Measurements from ENCODE around the gene UBE2G2. TPM values are rescaled to one million over a fixed set of nuclear protein-coding genes. Genes with fewer than 3 reads are reported as not detected.

Gene UBE2G2
- total and polyA plus RNA-seq, 7 donors: 39.0 to 93.8 (median 72.8) TPM

DNA sequence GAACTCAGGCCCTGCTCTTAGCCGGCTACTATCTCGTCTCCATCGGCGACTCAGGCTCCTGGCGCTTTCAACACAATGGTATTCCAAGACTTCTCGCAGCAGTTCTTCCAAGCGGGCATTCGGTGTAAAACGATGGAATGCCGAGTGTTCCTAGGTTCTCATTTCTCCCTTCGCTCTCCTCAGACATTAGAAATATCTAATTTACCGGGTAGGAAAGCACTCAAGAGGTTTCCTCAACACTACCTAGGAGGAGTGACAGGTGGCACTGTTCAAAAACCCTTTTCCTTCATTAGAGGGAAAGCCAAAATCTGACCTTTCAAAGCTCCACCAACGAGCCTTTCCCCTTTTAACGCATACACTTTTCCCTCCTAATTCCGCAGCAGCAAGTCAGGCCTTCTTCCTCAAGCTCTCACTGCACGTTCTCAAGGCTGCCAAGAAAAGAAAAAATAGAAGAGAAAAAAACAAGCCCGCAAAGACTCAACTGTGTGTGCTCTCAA is 601 bp downstream of the UBE2G2 start:
- peak; percentile 41 to 66 (median 61) for ATAC-seq
- intact Hi-C loops (cut with DNase I): loop anchor here (2.0 to 5.0 kb wide), 3 partner anchors 71 to 131 kb away; partner anchors contain the start of gene PTTG1IP (in 1 of the 2)

DNA sequence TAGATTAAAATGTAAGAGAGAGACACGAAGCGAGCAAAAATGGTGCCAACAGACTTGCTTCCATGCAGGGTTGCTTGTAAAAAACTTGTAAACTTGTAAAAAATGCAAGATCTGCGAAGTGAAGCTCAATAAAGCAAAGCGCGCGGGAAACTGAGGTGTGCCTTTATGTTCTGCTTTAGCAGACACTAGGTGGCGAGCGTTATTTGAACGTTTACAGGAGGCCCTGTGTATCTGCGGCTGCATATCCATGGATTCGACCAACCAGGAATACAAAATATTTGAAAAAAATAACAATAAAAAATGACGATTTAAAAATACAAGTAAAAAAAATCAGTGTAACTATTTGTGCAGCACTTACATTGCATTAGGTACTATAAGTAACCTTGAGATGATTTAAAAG is 1.5 kb downstream of the UBE2G2 start:
- H3K36me3 ChIP-seq (ENCODE audit: insufficient read depth in 1 of 2, low read depth in 1 of 2): peaks cover 3 to 45% of the 10 kb centered on the region in 2 donors
- H3K4me1 ChIP-seq: peaks cover 31% of the 10 kb centered on the region
- WGBS, 3 donors: 50 to 58% (median 52%) methylated on average over 12 of the region's 12 CpGs
- intact Hi-C loops (cut with DNase I): loop anchor here (2.0 to 5.0 kb wide), 3 partner anchors 72 to 132 kb away; partner anchors contain the start of gene PTTG1IP (in 1 of the 2)
- DNase-seq (no peak), ATAC-seq (no peak)
- H3K27me3 ChIP-seq (ENCODE audit: insufficient read depth in 3 of 3, low read length in 2 of 3): no peaks in the 10 kb centered on the region
- TF ChIP-seq, protein P1, sequence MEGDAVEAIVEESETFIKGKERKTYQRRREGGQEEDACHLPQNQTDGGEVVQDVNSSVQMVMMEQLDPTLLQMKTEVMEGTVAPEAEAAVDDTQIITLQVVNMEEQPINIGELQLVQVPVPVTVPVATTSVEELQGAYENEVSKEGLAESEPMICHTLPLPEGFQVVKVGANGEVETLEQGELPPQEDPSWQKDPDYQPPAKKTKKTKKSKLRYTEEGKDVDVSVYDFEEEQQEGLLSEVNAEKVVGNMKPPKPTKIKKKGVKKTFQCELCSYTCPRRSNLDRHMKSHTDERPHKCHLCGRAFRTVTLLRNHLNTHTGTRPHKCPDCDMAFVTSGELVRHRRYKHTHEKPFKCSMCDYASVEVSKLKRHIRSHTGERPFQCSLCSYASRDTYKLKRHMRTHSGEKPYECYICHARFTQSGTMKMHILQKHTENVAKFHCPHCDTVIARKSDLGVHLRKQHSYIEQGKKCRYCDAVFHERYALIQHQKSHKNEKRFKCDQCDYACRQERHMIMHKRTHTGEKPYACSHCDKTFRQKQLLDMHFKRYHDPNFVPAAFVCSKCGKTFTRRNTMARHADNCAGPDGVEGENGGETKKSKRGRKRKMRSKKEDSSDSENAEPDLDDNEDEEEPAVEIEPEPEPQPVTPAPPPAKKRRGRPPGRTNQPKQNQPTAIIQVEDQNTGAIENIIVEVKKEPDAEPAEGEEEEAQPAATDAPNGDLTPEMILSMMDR (IDR thresholded peaks at IDR 0.05): peak; percentile 40
- H3K4me3 ChIP-seq: peak overlapping the region; percentile 86
- no peaks in the 10 kb centered on the region for H3K9me3 ChIP-seq
- H3K27ac ChIP-seq: no peak overlapping the region

More for the DNA sequence above, 601 bp downstream of the UBE2G2 start:
- 1 to 2% (median 1%) methylated on average over 17 of the region's 17 CpGs for WGBS, 3 donors
- TF ChIP-seq, protein P1 (IDR thresholded peaks at IDR 0.05): peak; percentile 42
- Histone ChIP-seq H3K27ac (peak overlapping the region; percentile 91), H3K9me3 (no peaks in the 10 kb centered on the region), H3K4me3 (peak overlapping the region; percentile 86), H3K4me1 (peaks cover 22% of the 10 kb centered on the region), H3K36me3 (ENCODE audit: insufficient read depth in 1 of 2, low read depth in 1 of 2) (peaks cover 3 to 51% of the 10 kb centered on the region in 2 donors), H3K27me3 (ENCODE audit: insufficient read depth in 3 of 3, low read length in 2 of 3) (no peaks in the 10 kb centered on the region)
- DNase-seq: no peak

DNA sequence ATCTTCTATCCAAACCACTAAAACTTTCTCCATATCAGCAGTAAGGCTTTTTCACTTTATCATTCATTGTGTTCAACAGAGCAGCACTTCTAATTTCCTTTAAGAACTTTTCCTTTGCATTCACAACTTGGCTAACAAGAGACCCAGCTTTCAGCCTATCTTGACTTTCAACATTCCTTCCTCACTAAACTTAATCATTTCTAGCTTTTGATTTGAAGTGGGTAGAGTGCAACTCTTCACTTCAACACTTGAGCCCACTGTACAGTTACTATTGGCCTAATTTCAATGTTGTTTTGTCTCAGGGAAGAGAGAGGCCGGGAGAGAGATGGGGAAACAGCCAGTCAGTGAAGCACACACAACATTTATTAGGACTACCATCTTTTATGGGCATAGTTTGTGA is 2.0 kb downstream of the UBE2G2 start:
- ATAC-seq (no peak), DNase-seq (no peak)
- TF ChIP-seq, protein P1 (IDR thresholded peaks at IDR 0.05): no peak
- intact Hi-C loops (cut with DNase I): loop anchor here (2.0 to 10.0 kb wide), 6 partner anchors 73 to 335 kb away; partner anchors contain the start of gene PTTG1IP (in 1 of the 2)
- Histone ChIP-seq H3K27ac (no peak overlapping the region), H3K4me3 (peak overlapping the region; percentile 86), H3K9me3 (no peaks in the 10 kb centered on the region), H3K36me3 (ENCODE audit: insufficient read depth in 1 of 2, low read depth in 1 of 2) (peaks cover 3 to 41% of the 10 kb centered on the region in 2 donors), H3K4me1 (peaks cover 31% of the 10 kb centered on the region), H3K27me3 (ENCODE audit: insufficient read depth in 3 of 3, low read length in 2 of 3) (no peaks in the 10 kb centered on the region)
- 44 to 73% (median 63%) methylated on average over 1 of the region's 1 CpG for WGBS, 3 donors

DNA sequence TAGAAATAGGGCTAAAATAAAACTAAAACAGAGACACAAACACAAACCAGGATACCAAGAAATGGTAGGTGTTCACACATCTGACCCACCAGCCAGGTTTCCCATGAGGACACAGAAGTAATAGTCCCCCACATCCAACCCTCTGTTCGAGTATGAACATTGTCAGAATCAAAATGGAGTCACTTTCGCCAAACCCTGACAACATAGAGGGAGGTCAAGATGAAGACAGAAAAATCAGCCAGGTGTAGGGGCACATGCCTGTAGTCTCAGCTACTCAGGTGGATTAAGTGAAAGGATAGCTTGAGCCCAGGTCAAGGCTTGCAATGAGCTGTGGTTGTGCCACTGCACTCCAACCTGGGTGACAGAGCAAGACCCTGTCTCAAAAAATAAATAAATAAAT is 3.8 kb downstream of the UBE2G2 start:
- ATAC-seq (no peak), DNase-seq (no peak)
- no peaks in the 10 kb centered on the region for H3K27me3 ChIP-seq (ENCODE audit: insufficient read depth in 3 of 3, low read length in 2 of 3)
- TF ChIP-seq, protein P1 (IDR thresholded peaks at IDR 0.05): no peak
- no peaks in the 10 kb centered on the region for H3K9me3 ChIP-seq
- peaks cover 3 to 34% of the 10 kb centered on the region in 2 donors for H3K36me3 ChIP-seq (ENCODE audit: insufficient read depth in 1 of 2, low read depth in 1 of 2)
- intact Hi-C loops (cut with DNase I): loop anchor here (5.0 to 10.0 kb wide), 3 partner anchors 283 to 337 kb away; no protein-coding TSS in a partner anchor
- 94 to 96% (median 95%) methylated on average over 2 of the region's 2 CpGs for WGBS, 3 donors
- H3K4me1 ChIP-seq: peaks cover 40% of the 10 kb centered on the region
- no peak overlapping the region for H3K4me3 ChIP-seq
- no peak overlapping the region for H3K27ac ChIP-seq
